Right kidney (tissue), 1 donor: Measurements from ENCODE around the gene PLCH1.

ENCODE experiments used
- DNase-seq: peaks from one replicate; pipeline ENCODE4 v3.0.0-alpha.2; 2016

Gene PLCH1

GRCh38 chr3:155372281-155372680 lies 372.6 kb downstream of the PLCH1 start:
- DNase-seq = no peak

GRCh38 chr3:155370764-155371503 lies 373.9 kb downstream of the PLCH1 start:
- no peak for DNase-seq

- DNase-seq = no peak
These were observed 374.7 kb downstream of the PLCH1 start for GRCh38 chr3:155370198-155370597.

GRCh38 chr3:155369735-155370134 lies 375.1 kb downstream of the PLCH1 start:
- no peak for DNase-seq

GRCh38 chr3:155369244-155369643 lies 375.6 kb downstream of the PLCH1 start:
- no peak for DNase-seq

- no peak for DNase-seq
These were observed 376.1 kb downstream of the PLCH1 start for GRCh38 chr3:155368786-155369185.

- DNase-seq = no peak
These were observed 377.4 kb downstream of the PLCH1 start for GRCh38 chr3:155367506-155367905.

- DNase-seq = no peak
These were observed 379.6 kb downstream of the PLCH1 start for GRCh38 chr3:155365178-155365783.

- DNase-seq = no peak
These were observed 380.4 kb downstream of the PLCH1 start for GRCh38 chr3:155364492-155364891.

- DNase-seq = no peak
These were observed 381.2 kb downstream of the PLCH1 start for GRCh38 chr3:155363690-155364070.

GRCh38 chr3:155362808-155363689 lies 381.8 kb downstream of the PLCH1 start:
- no peak for DNase-seq

GRCh38 chr3:155360281-155360680 lies 384.6 kb downstream of the PLCH1 start:
- no peak for DNase-seq

GRCh38 chr3:155356594-155357370 lies 388.1 kb downstream of the PLCH1 start:
- no peak for DNase-seq

- DNase-seq = no peak
These were observed 390.2 kb downstream of the PLCH1 start for GRCh38 chr3:155354658-155355057.

GRCh38 chr3:155352900-155353490 lies 391.9 kb downstream of the PLCH1 start:
- peak; percentile 7 for DNase-seq

- no peak for DNase-seq
These were observed 394.3 kb downstream of the PLCH1 start for GRCh38 chr3:155350571-155350970.

- no peak for DNase-seq
These were observed 397.0 kb downstream of the PLCH1 start for GRCh38 chr3:155347901-155348300.

GRCh38 chr3:155342344-155342743 lies 402.5 kb downstream of the PLCH1 start:
- no peak for DNase-seq

- DNase-seq = no peak
These were observed 405.8 kb downstream of the PLCH1 start for GRCh38 chr3:155339052-155339451.

- DNase-seq = no peak
These were observed 409.0 kb downstream of the PLCH1 start for GRCh38 chr3:155335724-155336354.

- no peak for DNase-seq
These were observed 409.8 kb downstream of the PLCH1 start for GRCh38 chr3:155334914-155335723.
